ENCODE results near the gene PIAS4.
"Not testable (repeated sequence)": the region's sequence is repeated elsewhere in the genome, so short reads cannot be mapped to it uniquely, and the experiment has no call there.

DNA sequence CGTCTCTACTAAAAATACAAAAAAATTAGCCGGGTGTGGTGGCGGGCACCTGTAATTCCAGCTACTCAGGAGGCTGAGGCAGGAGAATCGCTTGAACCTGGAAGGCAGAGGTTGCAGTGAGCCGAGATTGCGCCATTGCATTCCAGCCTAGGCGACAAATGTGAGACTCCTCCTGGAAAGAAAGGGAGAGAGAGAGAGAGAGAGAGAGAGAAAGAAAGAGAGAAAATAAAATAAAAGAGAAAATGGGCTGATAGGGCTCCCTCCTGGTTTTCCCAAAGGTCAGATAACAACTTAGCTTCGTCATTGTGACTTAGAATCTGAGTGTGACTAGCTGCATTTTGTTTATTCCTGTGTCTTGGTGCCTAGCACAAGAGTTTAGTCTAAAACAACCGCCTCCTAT lies 2.1 kb upstream of the PIAS4 start:
- TF ChIP-seq CTCF (IDR thresholded peaks at IDR 0.05; ENCODE audit: insufficient read depth, low read length, poor library complexity, severe bottlenecking); EZH2phosphoT487 (conservative IDR thresholded peaks at IDR 0.05; ENCODE audit: low read length): not testable (repeated sequence)

Data from SU-DHL-6 (cell line).